Loucy (cell line): ENCODE measurements around the gene PPFIBP2.

ENCODE experiments used
- H2AFZ ChIP-seq: fragments of 200-600 bp; sonication (generic); 2 replicates; pipeline ENCODE4 v1.6.0; 2016; ENCODE audit warnings: antibody characterized with exemption, mild to moderate bottlenecking, low read length, moderate library complexity
- H3F3A ChIP-seq: fragments of 200-600 bp; 2 replicates; pipeline ENCODE4 v1.6.0; 2016; ENCODE audit warnings: antibody characterized with exemption, low read depth, mild to moderate bottlenecking
- H3K27me3 ChIP-seq: fragments of 200-600 bp; sonication (generic); 2 replicates; pipeline ENCODE4 v1.6.1; 2014; ENCODE audit warnings: low read length, mild to moderate bottlenecking; ENCODE audit not compliant: insufficient read depth, poor library complexity, severe bottlenecking
- H3K36me3 ChIP-seq: fragments of 200-600 bp; sonication (generic); 2 replicates; pipeline ENCODE4 v1.6.1; 2016; ENCODE audit warnings: low read length; ENCODE audit not compliant: insufficient read depth
- H3K4me1 ChIP-seq: fragments of 200-600 bp; sonication (generic); 2 replicates; pipeline ENCODE4 v1.5.1; 2014; ENCODE audit warnings: low read length, mild to moderate bottlenecking; ENCODE audit not compliant: insufficient read depth, poor library complexity, severe bottlenecking
- H3K4me2 ChIP-seq: fragments of 200-600 bp; sonication (generic); 2 replicates; pipeline ENCODE4 v1.6.0; 2014; ENCODE audit warnings: antibody characterized with exemption, low read length, low read depth, mild to moderate bottlenecking; ENCODE audit not compliant: poor library complexity, severe bottlenecking
- H3K4me3 ChIP-seq: fragments of 200-600 bp; sonication (generic); 2 replicates; pipeline ENCODE4 v1.5.1; 2014; ENCODE audit warnings: low read length, mild to moderate bottlenecking, mixed read lengths; ENCODE audit not compliant: poor library complexity, severe bottlenecking
- H3K79me2 ChIP-seq: fragments of 200-600 bp; sonication (generic); 2 replicates; pipeline ENCODE4 v1.6.1; 2014; ENCODE audit warnings: low read length; ENCODE audit not compliant: insufficient read depth
- H3K9ac ChIP-seq: fragments of 200-600 bp; sonication (generic); 2 replicates; pipeline ENCODE4 v1.6.0; 2014; ENCODE audit warnings: mild to moderate bottlenecking, low read depth, low read length, moderate library complexity; ENCODE audit not compliant: poor library complexity, severe bottlenecking
- H3K9me2 ChIP-seq: fragments of 200-600 bp; sonication (generic); replicated peaks from 2 replicates; pipeline ENCODE4 v1.6.1; 2016; ENCODE audit warnings: low read depth, low read length, mixed read lengths
- H3K9me3 ChIP-seq: fragments of 200-600 bp; sonication (generic); 2 replicates; pipeline ENCODE4 v1.6.1; 2014; ENCODE audit warnings: mild to moderate bottlenecking, antibody characterized with exemption, low read length, low read depth; ENCODE audit not compliant: insufficient read depth
- H4K20me1 ChIP-seq: fragments of 200-600 bp; sonication (generic); 2 replicates; pipeline ENCODE4 v1.6.0; 2014; ENCODE audit warnings: antibody characterized with exemption, low read length, mild to moderate bottlenecking; ENCODE audit not compliant: insufficient read depth, poor library complexity, severe bottlenecking
- CTCF ChIP-seq: fragments of 200-600 bp; sonication (generic); conservative IDR thresholded peaks from 2 replicates; pipeline ENCODE4 v1.5.1; 2014; ENCODE audit warnings: mild to moderate bottlenecking, antibody characterized with exemption, low read length
- EZH2phosphoT487 ChIP-seq: fragments of 200-600 bp; IDR thresholded peaks from 2 replicates; pipeline ENCODE4 v1.6.1; 2018; ENCODE audit warnings: antibody characterized with exemption, mild to moderate bottlenecking, moderate library complexity, borderline replicate concordance

Gene PPFIBP2

GRCh38 chr11:7673724-7674434, 160.1 kb downstream of the PPFIBP2 start:
- Histone ChIP-seq H3K79me2 (no peaks in the 10 kb centered on the region), H3K4me2 (no peak overlapping the region), H3K9me3 (no peaks in the 10 kb centered on the region), H3K9me2 (no peaks in the 10 kb centered on the region), H3K4me1 (no peaks in the 10 kb centered on the region), H2AFZ (no peak overlapping the region), H3K9ac (no peak overlapping the region), H4K20me1 (no peaks in the 10 kb centered on the region), H3K27me3 (no peaks in the 10 kb centered on the region), H3K36me3 (no peaks in the 10 kb centered on the region), H3F3A (no peaks in the 10 kb centered on the region), H3K4me3 (no peak overlapping the region)
- TF ChIP-seq EZH2phosphoT487 (no peak), CTCF (no peak)

- no peak overlapping the region for H3K9ac ChIP-seq
Observed at GRCh38 chr11:7675631-7676030, 161.8 kb downstream of the PPFIBP2 start.

GRCh38 chr11:7677071-7677470, 163.3 kb downstream of the PPFIBP2 start:
- TF ChIP-seq EZH2phosphoT487: no peak
- TF ChIP-seq CTCF: no peak
- Histone ChIP-seq H3K9me3 (no peaks in the 10 kb centered on the region), H3K9me2 (no peaks in the 10 kb centered on the region), H3K27me3 (no peaks in the 10 kb centered on the region), H3K4me2 (no peak overlapping the region), H3K79me2 (no peaks in the 10 kb centered on the region), H4K20me1 (no peaks in the 10 kb centered on the region), H3K36me3 (no peaks in the 10 kb centered on the region), H3K9ac (no peak overlapping the region), H3K4me1 (no peaks in the 10 kb centered on the region), H3K4me3 (no peak overlapping the region), H3F3A (no peaks in the 10 kb centered on the region), H2AFZ (no peak overlapping the region)

More at GRCh38 chr11:7675631-7676030, 161.8 kb downstream of the PPFIBP2 start:
- Histone ChIP-seq H3K27me3 (no peaks in the 10 kb centered on the region), H3K79me2 (no peaks in the 10 kb centered on the region), H3K36me3 (no peaks in the 10 kb centered on the region), H3K4me1 (no peaks in the 10 kb centered on the region), H3K9me2 (no peaks in the 10 kb centered on the region), H3K9me3 (no peaks in the 10 kb centered on the region), H2AFZ (no peak overlapping the region), H4K20me1 (no peaks in the 10 kb centered on the region), H3K4me3 (no peak overlapping the region), H3F3A (no peaks in the 10 kb centered on the region), H3K4me2 (no peak overlapping the region)
- TF ChIP-seq CTCF (no peak), EZH2phosphoT487 (no peak)
